OCI-LY7 (cell line): Measurements from ENCODE around the gene TNFRSF1A. TPM values are rescaled to one million over a fixed set of nuclear protein-coding genes. Genes with fewer than 3 reads are reported as not detected.

Source experiments
- BruUV-seq: library from RNA; stranded (reverse); fragments of 400-500 nt; replicated peaks from 2 replicates; lab custom pipeline; 2021; lab: Mats Ljungman, UMichigan
- CTCF ChIA-PET: fragments of 300-600 bp; sonication (Branson Sonifier 250); formaldehyde crosslinking; loops from one replicate; lab custom pipeline; 2022; ENCODE audit warnings: antibody characterized with exemption; ENCODE audit not compliant: unreplicated experiment; lab: Charles Lee
- POLR2A ChIA-PET: fragments of 300-600 bp; sonication (Branson Sonifier 250); formaldehyde crosslinking; loops from one replicate; lab custom pipeline; 2022; ENCODE audit warnings: antibody characterized with exemption; lab: Charles Lee
- DNase-seq: peaks from one replicate; pipeline ENCODE4 v3.0.0-alpha.2; 2015; ENCODE audit warnings: low spot score
- H2AFZ ChIP-seq: fragments of 200-600 bp; sonication (generic), shearing (Covaris generic); 2 replicates; pipeline ENCODE4 v1.6.1; 2014; ENCODE audit warnings: mild to moderate bottlenecking, antibody characterized with exemption, low read length, moderate library complexity
- H3K27ac ChIP-seq: fragments of 200-600 bp; sonication (generic); 2 replicates; pipeline ENCODE4 v1.5.1; 2014; ENCODE audit warnings: mixed run types, low read depth, mild to moderate bottlenecking, moderate library complexity, low read length, inconsistent platforms; ENCODE audit not compliant: poor library complexity, severe bottlenecking
- H3K36me3 ChIP-seq: fragments of 200-600 bp; sonication (generic); 2 replicates; pipeline ENCODE4 v1.6.1; 2014; ENCODE audit warnings: mild to moderate bottlenecking, antibody characterized with exemption, low read length, moderate library complexity, mixed read lengths; ENCODE audit not compliant: insufficient read depth
- H3K4me1 ChIP-seq: fragments of 200-600 bp; sonication (generic); 2 replicates; pipeline ENCODE4 v1.5.1; 2014; ENCODE audit warnings: mild to moderate bottlenecking, low read length; ENCODE audit not compliant: insufficient read depth, poor library complexity, severe bottlenecking
- H3K4me2 ChIP-seq: fragments of 200-600 bp; sonication (generic); 2 replicates; pipeline ENCODE4 v1.6.1; 2014; ENCODE audit warnings: mild to moderate bottlenecking, low read length
- H3K4me3 ChIP-seq: fragments of 200-600 bp; sonication (generic); 2 replicates; pipeline ENCODE4 v1.5.1; 2014; ENCODE audit warnings: mild to moderate bottlenecking, low read depth, low read length; ENCODE audit not compliant: poor library complexity, severe bottlenecking
- H3K79me2 ChIP-seq: fragments of 200-600 bp; sonication (generic); 2 replicates; pipeline ENCODE4 v1.6.1; 2016; ENCODE audit warnings: low read depth, mild to moderate bottlenecking, low read length, moderate library complexity, mixed read lengths; ENCODE audit not compliant: insufficient read depth
- H3K9me2 ChIP-seq: fragments of 200-600 bp; sonication (generic); 2 replicates; pipeline ENCODE4 v1.6.1; 2016; ENCODE audit warnings: mild to moderate bottlenecking, low read length, mixed read lengths; ENCODE audit not compliant: insufficient read depth
- H3K9me3 ChIP-seq: fragments of 200-600 bp; sonication (generic); 2 replicates; pipeline ENCODE4 v1.6.1; 2014; ENCODE audit warnings: mild to moderate bottlenecking, mixed run types, low read length, mixed read lengths
- H4K20me1 ChIP-seq: fragments of 200-600 bp; sonication (generic); 2 replicates; pipeline ENCODE4 v1.6.1; 2014; ENCODE audit warnings: mild to moderate bottlenecking, antibody characterized with exemption, low read length, moderate library complexity, mixed read lengths; ENCODE audit not compliant: insufficient read depth
- EZH2phosphoT487 ChIP-seq: fragments of 200-600 bp; sonication (generic); IDR thresholded peaks from 2 replicates; pipeline ENCODE4 v1.6.1; 2018; ENCODE audit warnings: low read depth, borderline replicate concordance, mild to moderate bottlenecking, mixed run types, antibody characterized with exemption, low read length, moderate library complexity, mixed read lengths
- intact Hi-C: fragments of 100-400 bp; cut with micrococcal nuclease; formaldehyde crosslinking; loops from one replicate; pipeline ENCODE4 v1.10.0; 2022; ENCODE audit not compliant: unreplicated experiment
- total RNA-seq, 2 experiments: library from RNA; depleted of rRNA in 1 of 2; stranded (reverse); fragments of >200 nt in 1 of 2; shearing (Covaris generic) in 1 of 2; gene quantifications; 2 replicates each; pipeline ENCODE4 v1.2.3, GENCODE V29; 2014 to 2022
- TF ChIP-seq, protein P1 (sequence below): fragments of 200-600 bp; sonication (generic); conservative IDR thresholded peaks from 2 replicates; pipeline ENCODE4 v1.5.1; 2014; ENCODE audit warnings: mild to moderate bottlenecking, antibody characterized with exemption, low read length, moderate library complexity, mixed read lengths

Gene TNFRSF1A
- total RNA-seq, 2 experiments from 2014 or later = 37.3 to 50.9 TPM

DNA sequence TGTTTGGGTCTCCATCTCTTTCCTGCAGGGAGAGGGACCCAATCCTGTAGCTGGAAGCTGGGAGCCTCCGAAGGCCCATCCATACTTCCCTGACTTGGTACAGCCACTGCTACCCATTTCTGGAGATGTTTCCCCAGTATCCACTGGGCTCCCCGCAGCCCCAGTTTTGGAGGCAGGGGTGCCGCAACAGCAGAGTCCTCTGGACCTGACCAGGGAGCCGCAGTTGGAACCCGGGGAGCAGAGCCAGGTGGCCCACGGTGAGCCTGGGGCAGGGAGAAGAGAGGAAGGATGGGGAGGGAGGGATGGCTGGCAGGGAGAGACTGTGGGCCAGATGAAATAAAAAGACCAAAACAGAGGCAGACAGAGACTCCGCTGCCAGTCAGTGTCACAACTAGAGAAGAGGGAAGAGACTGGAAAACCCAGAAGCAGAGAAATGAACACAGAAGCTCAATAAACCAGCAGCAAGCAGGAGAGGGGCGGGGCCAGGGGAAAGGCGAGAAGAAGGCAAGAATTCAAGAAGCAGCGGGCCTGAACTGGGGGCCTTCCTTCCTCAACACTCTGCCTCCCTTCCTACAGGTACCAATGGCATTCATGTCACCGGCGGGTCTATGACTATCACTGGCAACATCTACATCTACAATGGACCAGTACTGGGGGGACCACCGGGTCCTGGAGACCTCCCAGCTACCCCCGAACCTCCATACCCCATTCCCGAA, 48.4 kb upstream of the TNFRSF1A start:
- Histone ChIP-seq H4K20me1 (no peaks in the 10 kb centered on the region), H3K4me1 (no peaks in the 10 kb centered on the region), H3K4me3 (no peak overlapping the region), H2AFZ (no peak overlapping the region), H3K36me3 (no peaks in the 10 kb centered on the region), H3K27ac (no peak overlapping the region), H3K9me3 (no peaks in the 10 kb centered on the region), H3K4me2 (no peak overlapping the region), H3K9me2 (no peaks in the 10 kb centered on the region), H3K79me2 (no peaks in the 10 kb centered on the region)
- TF ChIP-seq, protein P1, sequence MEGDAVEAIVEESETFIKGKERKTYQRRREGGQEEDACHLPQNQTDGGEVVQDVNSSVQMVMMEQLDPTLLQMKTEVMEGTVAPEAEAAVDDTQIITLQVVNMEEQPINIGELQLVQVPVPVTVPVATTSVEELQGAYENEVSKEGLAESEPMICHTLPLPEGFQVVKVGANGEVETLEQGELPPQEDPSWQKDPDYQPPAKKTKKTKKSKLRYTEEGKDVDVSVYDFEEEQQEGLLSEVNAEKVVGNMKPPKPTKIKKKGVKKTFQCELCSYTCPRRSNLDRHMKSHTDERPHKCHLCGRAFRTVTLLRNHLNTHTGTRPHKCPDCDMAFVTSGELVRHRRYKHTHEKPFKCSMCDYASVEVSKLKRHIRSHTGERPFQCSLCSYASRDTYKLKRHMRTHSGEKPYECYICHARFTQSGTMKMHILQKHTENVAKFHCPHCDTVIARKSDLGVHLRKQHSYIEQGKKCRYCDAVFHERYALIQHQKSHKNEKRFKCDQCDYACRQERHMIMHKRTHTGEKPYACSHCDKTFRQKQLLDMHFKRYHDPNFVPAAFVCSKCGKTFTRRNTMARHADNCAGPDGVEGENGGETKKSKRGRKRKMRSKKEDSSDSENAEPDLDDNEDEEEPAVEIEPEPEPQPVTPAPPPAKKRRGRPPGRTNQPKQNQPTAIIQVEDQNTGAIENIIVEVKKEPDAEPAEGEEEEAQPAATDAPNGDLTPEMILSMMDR = no peak
- no peak for TF ChIP-seq EZH2phosphoT487
- ChIA-PET CTCF (no interaction called here), POLR2A (interaction anchor here (0.6 kb wide), 1 partner anchor 127 kb away, joined by 4 read pairs; no protein-coding TSS in a partner anchor)
- no peak for DNase-seq
- intact Hi-C loops = no loop called here
- no TSS peak for BruUV-seq

DNA sequence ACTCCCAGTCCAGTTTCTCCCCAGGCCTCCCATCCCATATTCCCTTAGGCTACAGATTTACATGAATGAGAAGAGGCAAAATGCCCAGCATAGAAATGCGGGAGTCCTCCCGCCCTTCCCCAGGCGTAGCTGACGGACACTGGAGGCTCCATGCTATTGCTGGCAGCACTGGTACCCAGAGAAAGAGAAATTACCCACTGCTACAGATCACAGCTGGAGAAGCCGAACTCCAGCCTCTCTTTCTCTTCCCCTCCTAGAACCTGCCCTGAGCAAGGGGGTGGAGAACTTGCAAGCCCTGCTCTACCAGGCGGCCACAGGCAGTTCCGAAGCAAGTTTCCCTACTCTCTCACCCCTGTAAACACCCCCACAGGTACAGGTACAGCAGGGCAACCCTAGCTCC, 45.7 kb upstream of the TNFRSF1A start:
- no peak overlapping the region for H3K4me3 ChIP-seq
- no peak overlapping the region for H2AFZ ChIP-seq
- H3K4me2 ChIP-seq = no peak overlapping the region
- ChIA-PET POLR2A (interaction anchor here (0.9 kb wide), 1 partner anchor 10 kb away, joined by 3 read pairs; no protein-coding TSS in a partner anchor), CTCF (no interaction called here)
- H3K27ac ChIP-seq = no peak overlapping the region
- intact Hi-C loops = no loop called here
- no peaks in the 10 kb centered on the region for H3K9me2 ChIP-seq
- TF ChIP-seq, protein P1 = no peak
- TF ChIP-seq EZH2phosphoT487 = no peak
- no peak for DNase-seq
- no TSS peak for BruUV-seq
- no peaks in the 10 kb centered on the region for H3K4me1 ChIP-seq
- no peaks in the 10 kb centered on the region for H3K9me3 ChIP-seq
- no peaks in the 10 kb centered on the region for H3K36me3 ChIP-seq
- H3K79me2 ChIP-seq = no peaks in the 10 kb centered on the region
- no peaks in the 10 kb centered on the region for H4K20me1 ChIP-seq

DNA sequence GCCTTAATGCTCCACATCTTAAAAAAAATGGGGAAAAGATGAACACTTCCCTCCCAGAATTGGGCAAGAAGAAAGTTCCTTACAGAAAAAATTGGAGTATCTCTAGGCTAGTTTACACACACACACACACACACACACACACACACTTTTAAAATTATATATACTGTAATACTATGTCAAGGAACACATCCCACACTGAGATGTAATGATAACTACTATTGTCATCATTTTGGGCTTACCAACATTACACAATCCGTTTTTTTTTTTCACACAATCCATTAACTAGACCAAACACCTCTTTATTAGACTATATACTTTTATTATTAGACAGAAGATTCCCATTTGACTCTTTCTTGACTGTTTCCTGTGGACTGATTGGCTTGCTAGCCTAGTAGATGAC, 44.6 kb upstream of the TNFRSF1A start:
- TF ChIP-seq EZH2phosphoT487 = no peak
- Histone ChIP-seq H3K36me3 (no peaks in the 10 kb centered on the region), H3K9me2 (no peaks in the 10 kb centered on the region), H4K20me1 (no peaks in the 10 kb centered on the region), H3K4me2 (no peak overlapping the region), H3K9me3 (no peaks in the 10 kb centered on the region), H2AFZ (no peak overlapping the region), H3K27ac (no peak overlapping the region), H3K79me2 (no peaks in the 10 kb centered on the region), H3K4me1 (no peaks in the 10 kb centered on the region), H3K4me3 (no peak overlapping the region)
- BruUV-seq = no TSS peak
- intact Hi-C loops = no loop called here
- no peak for DNase-seq
- ChIA-PET CTCF (no interaction called here), POLR2A (no interaction called here)
